Colonic mucosa (tissue), 4 donors: ENCODE data around the gene XCL2. TPM values are rescaled to one million over a fixed set of nuclear protein-coding genes. Genes with fewer than 3 reads are reported as not detected.
"Not testable (repeated sequence)": the region's sequence is repeated elsewhere in the genome, so short reads cannot be mapped to it uniquely, and the experiment has no call there.

ENCODE experiments used
- DNase-seq: peaks from one replicate; pipeline ENCODE4 v3.0.0-alpha.2; 2020
- H3K27ac ChIP-seq: fragments of 200-600 bp; one replicate; pipeline ENCODE4 v1.8.0; 2021
- H3K27me3 ChIP-seq: fragments of 200-600 bp; one replicate; pipeline ENCODE4 v1.8.0; 2021
- H3K36me3 ChIP-seq: fragments of 200-600 bp; one replicate; pipeline ENCODE4 v1.8.0; 2021
- H3K4me1 ChIP-seq: fragments of 200-600 bp; one replicate; pipeline ENCODE4 v1.8.0; 2021; ENCODE audit warnings: mild to moderate bottlenecking
- H3K4me3 ChIP-seq: fragments of 200-600 bp; one replicate; pipeline ENCODE4 v1.8.0; 2021
- H3K9ac ChIP-seq, 2 donors: one replicate each; pipeline ENCODE4 v1.7.0; 2013; ENCODE audit warnings: control low read depth in 2 of 2, low read depth in 2 of 2, low read length in 2 of 2
- H3K9me3 ChIP-seq: fragments of 200-600 bp; one replicate; pipeline ENCODE4 v1.8.0; 2021
- CTCF ChIP-seq: fragments of 200-600 bp; IDR thresholded peaks from one replicate; pipeline ENCODE4 v1.8.0; 2022; ENCODE audit warnings: antibody characterized with exemption, mild to moderate bottlenecking
- intact Hi-C: fragments of 100-400 bp; cut with DNase I; formaldehyde crosslinking; loops from one replicate; pipeline ENCODE4 v1.14.1; 2022
- total RNA-seq, 2 donors: library from RNA; stranded (reverse); fragmentation: NEBNext Ultra II Directional in 1 of 2; extraction: Animal tissue kit (Norgen Biotek cat#: 25700) in 1 of 2; gene quantifications; one replicate each; pipeline ENCODE4 v1.2.1, GENCODE V29; 2021
- donor health status: healthy.
- donor health status: DM: no; HTN: no; CAD: no.
- donor health status: DM: no; HTN: no; CAD: no.

The XCL2 gene
- total RNA-seq, 2 donors from 2014 or later: not detected

- Histone ChIP-seq H3K4me3 (no peak overlapping the region), H3K27me3 (no peaks in the 10 kb centered on the region), H3K9me3 (no peaks in the 10 kb centered on the region), H3K36me3 (no peaks in the 10 kb centered on the region), H3K4me1 (peaks cover 4% of the 10 kb centered on the region), H3K27ac (no peak overlapping the region), H3K9ac (no peak overlapping the region)
- intact Hi-C loops: no loop called here
- no peak for DNase-seq
- TF ChIP-seq CTCF: no peak
Observed at GRCh38 chr1:168554603-168555483, 11.0 kb upstream of the XCL2 start.

GRCh38 chr1:168553680-168554553 is 10.1 kb upstream of the XCL2 start:
- TF ChIP-seq CTCF: no peak
- no peak for DNase-seq
- intact Hi-C loops: no loop called here
- Histone ChIP-seq H3K36me3 (no peaks in the 10 kb centered on the region), H3K4me1 (peaks cover 4% of the 10 kb centered on the region), H3K9ac (no peak overlapping the region), H3K27ac (no peak overlapping the region), H3K9me3 (no peaks in the 10 kb centered on the region), H3K27me3 (no peaks in the 10 kb centered on the region), H3K4me3 (no peak overlapping the region)

GRCh38 chr1:168552961-168553360 is 9.2 kb upstream of the XCL2 start:
- intact Hi-C loops: no loop called here
- Histone ChIP-seq H3K27me3 (no peaks in the 10 kb centered on the region), H3K9me3 (no peaks in the 10 kb centered on the region), H3K4me3 (no peak overlapping the region), H3K36me3 (no peaks in the 10 kb centered on the region), H3K27ac (no peak overlapping the region), H3K9ac (no peak overlapping the region), H3K4me1 (peaks cover 4% of the 10 kb centered on the region)
- TF ChIP-seq CTCF: no peak
- no peak for DNase-seq

GRCh38 chr1:168551688-168552087 is 7.9 kb upstream of the XCL2 start:
- Histone ChIP-seq H3K27me3 (no peaks in the 10 kb centered on the region), H3K27ac (no peak overlapping the region), H3K36me3 (no peaks in the 10 kb centered on the region), H3K9ac (no peak overlapping the region), H3K4me3 (no peak overlapping the region), H3K9me3 (no peaks in the 10 kb centered on the region), H3K4me1 (no peaks in the 10 kb centered on the region)
- intact Hi-C loops: no loop called here
- no peak for DNase-seq
- no peak for TF ChIP-seq CTCF

- intact Hi-C loops: no loop called here
- no peak for TF ChIP-seq CTCF
- no peak overlapping the region for H3K27ac ChIP-seq
- H3K9me3 ChIP-seq: no peaks in the 10 kb centered on the region
- no peaks in the 10 kb centered on the region for H3K4me1 ChIP-seq
- no peak for DNase-seq
- H3K4me3 ChIP-seq: no peak overlapping the region
- H3K36me3 ChIP-seq: no peaks in the 10 kb centered on the region
- no peaks in the 10 kb centered on the region for H3K27me3 ChIP-seq
- no peak overlapping the region for H3K9ac ChIP-seq
Observed at GRCh38 chr1:168550971-168551370, 7.2 kb upstream of the XCL2 start.

- H3K4me3 ChIP-seq, H3K36me3 ChIP-seq, H3K27ac ChIP-seq, H3K9ac ChIP-seq, DNase-seq, H3K9me3 ChIP-seq, H3K4me1 ChIP-seq, H3K27me3 ChIP-seq, intact Hi-C loops: not testable (repeated sequence)
Observed at GRCh38 chr1:168546553-168546895, 2.7 kb upstream of the XCL2 start.
